ENCODE data around the gene GBF1. TPM values are rescaled to one million over a fixed set of nuclear protein-coding genes. Genes with fewer than 3 reads are reported as not detected.
"Not testable (repeated sequence)": the region's sequence is repeated elsewhere in the genome, so short reads cannot be mapped to it uniquely, and the experiment has no call there.

The GBF1 gene
- total RNA-seq, 1 donor from 2014 or later: 40.3 TPM

GRCh38 chr10:102302611-102303010 lies 57.3 kb downstream of the GBF1 start:
- Histone ChIP-seq H3K27ac (no peak overlapping the region), H3K27me3 (ENCODE audit: low read depth) (no peaks in the 10 kb centered on the region), H3K9me3 (no peaks in the 10 kb centered on the region), H3K4me1 (peaks cover 13% of the 10 kb centered on the region), H3K4me3 (no peak overlapping the region), H3K36me3 (no peaks in the 10 kb centered on the region)
- intact Hi-C loops (cut with DNase I): no loop called here
- DNase-seq (no peak), ATAC-seq (no peak)
- TF ChIP-seq, protein P1, sequence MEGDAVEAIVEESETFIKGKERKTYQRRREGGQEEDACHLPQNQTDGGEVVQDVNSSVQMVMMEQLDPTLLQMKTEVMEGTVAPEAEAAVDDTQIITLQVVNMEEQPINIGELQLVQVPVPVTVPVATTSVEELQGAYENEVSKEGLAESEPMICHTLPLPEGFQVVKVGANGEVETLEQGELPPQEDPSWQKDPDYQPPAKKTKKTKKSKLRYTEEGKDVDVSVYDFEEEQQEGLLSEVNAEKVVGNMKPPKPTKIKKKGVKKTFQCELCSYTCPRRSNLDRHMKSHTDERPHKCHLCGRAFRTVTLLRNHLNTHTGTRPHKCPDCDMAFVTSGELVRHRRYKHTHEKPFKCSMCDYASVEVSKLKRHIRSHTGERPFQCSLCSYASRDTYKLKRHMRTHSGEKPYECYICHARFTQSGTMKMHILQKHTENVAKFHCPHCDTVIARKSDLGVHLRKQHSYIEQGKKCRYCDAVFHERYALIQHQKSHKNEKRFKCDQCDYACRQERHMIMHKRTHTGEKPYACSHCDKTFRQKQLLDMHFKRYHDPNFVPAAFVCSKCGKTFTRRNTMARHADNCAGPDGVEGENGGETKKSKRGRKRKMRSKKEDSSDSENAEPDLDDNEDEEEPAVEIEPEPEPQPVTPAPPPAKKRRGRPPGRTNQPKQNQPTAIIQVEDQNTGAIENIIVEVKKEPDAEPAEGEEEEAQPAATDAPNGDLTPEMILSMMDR (IDR thresholded peaks at IDR 0.05): no peak

DNA sequence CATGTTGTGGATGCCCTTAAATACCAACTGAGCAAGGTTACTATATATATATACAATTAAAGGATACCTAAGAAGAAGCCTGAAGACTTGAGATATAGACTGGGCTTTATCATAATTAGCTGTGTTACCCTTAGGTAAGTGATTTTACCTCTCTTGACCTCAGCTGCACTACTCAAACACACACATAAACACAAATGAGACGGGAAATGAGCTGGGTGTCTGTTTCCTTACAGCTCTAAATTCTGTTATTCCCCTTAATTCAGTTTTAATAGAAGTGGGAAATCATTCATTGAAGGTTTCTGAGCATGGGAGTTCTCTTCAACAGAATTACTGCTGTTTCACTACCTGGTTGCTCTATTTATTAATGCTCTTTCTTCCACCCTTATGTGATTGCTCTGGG lies 60.7 kb downstream of the GBF1 start:
- no peak for ATAC-seq
- DNase-seq: no peak
- H3K4me3 ChIP-seq: no peak overlapping the region
- H3K27me3 ChIP-seq (ENCODE audit: low read depth): no peaks in the 10 kb centered on the region
- intact Hi-C loops (cut with DNase I): no loop called here
- TF ChIP-seq, protein P1 (IDR thresholded peaks at IDR 0.05): no peak
- H3K9me3 ChIP-seq: no peaks in the 10 kb centered on the region
- H3K27ac ChIP-seq: no peak overlapping the region
- H3K36me3 ChIP-seq: no peaks in the 10 kb centered on the region
- H3K4me1 ChIP-seq: peaks cover 9% of the 10 kb centered on the region

- ATAC-seq (no peak), DNase-seq (no peak)
- intact Hi-C loops (cut with DNase I): no loop called here
These were observed 61.4 kb downstream of the GBF1 start for GRCh38 chr10:102306710-102307109.

GRCh38 chr10:102308318-102308717 lies 63.0 kb downstream of the GBF1 start:
- peaks cover 29% of the 10 kb centered on the region for H3K4me1 ChIP-seq
- DNase-seq; H3K9me3 ChIP-seq; intact Hi-C loops (cut with DNase I); H3K4me3 ChIP-seq; ATAC-seq; H3K27me3 ChIP-seq (ENCODE audit: low read depth); H3K27ac ChIP-seq; H3K36me3 ChIP-seq: not testable (repeated sequence)

More at GRCh38 chr10:102306710-102307109, 61.4 kb downstream of the GBF1 start:
- TF ChIP-seq, protein P1 (IDR thresholded peaks at IDR 0.05): no peak
- no peaks in the 10 kb centered on the region for H3K27me3 ChIP-seq (ENCODE audit: low read depth)
- H3K27ac ChIP-seq: no peak overlapping the region
- H3K36me3 ChIP-seq: no peaks in the 10 kb centered on the region
- H3K4me1 ChIP-seq: peaks cover 16% of the 10 kb centered on the region
- H3K4me3 ChIP-seq: no peak overlapping the region
- H3K9me3 ChIP-seq: no peaks in the 10 kb centered on the region

DNA sequence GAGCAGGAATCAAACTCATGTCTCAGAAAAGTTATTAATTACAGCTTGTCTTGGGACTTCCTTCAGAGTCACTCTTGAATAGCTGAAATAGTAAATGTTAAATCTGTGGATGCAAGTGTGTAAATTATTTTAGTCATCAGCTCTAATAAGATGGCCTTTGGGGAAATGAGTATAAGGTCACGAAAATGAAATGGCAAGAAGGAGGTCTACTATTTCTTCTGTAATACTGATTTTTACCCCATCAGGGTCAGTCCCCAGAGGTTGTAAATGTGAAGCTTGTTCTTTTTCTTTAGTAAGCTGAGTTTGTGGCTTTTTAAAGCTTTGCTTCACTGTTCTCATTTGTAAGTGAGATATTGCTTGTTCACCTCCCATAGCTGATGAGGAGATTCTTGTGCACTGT lies 63.9 kb downstream of the GBF1 start:
- Histone ChIP-seq H3K27me3 (ENCODE audit: low read depth) (no peaks in the 10 kb centered on the region), H3K36me3 (no peaks in the 10 kb centered on the region), H3K4me3 (no peak overlapping the region), H3K9me3 (no peaks in the 10 kb centered on the region), H3K4me1 (peaks cover 30% of the 10 kb centered on the region), H3K27ac (no peak overlapping the region)
- DNase-seq (no peak), ATAC-seq (no peak)
- TF ChIP-seq, protein P1 (IDR thresholded peaks at IDR 0.05): no peak
- intact Hi-C loops (cut with DNase I): no loop called here

GRCh38 chr10:102309916-102310315 lies 64.6 kb downstream of the GBF1 start:
- peaks cover 30% of the 10 kb centered on the region for H3K4me1 ChIP-seq
- no peaks in the 10 kb centered on the region for H3K27me3 ChIP-seq (ENCODE audit: low read depth)
- no peak overlapping the region for H3K4me3 ChIP-seq
- no peaks in the 10 kb centered on the region for H3K36me3 ChIP-seq
- intact Hi-C loops (cut with DNase I): no loop called here
- DNase-seq (no peak), ATAC-seq (no peak)
- no peak overlapping the region for H3K27ac ChIP-seq
- H3K9me3 ChIP-seq: no peaks in the 10 kb centered on the region
- TF ChIP-seq, protein P1 (IDR thresholded peaks at IDR 0.05): no peak
